GM21528 (cell line): Measurements from ENCODE around the gene SIRPD.

ENCODE experiments used
- ATAC-seq: cut with Tn5 transposase; IDR thresholded peaks from one replicate; pipeline ENCODE4 v1.9.1; 2021; ENCODE audit warnings: mild to moderate bottlenecking, moderate library complexity; ENCODE audit not compliant: unreplicated experiment, low FRiP score

The SIRPD gene

GRCh38 chr20:1539816-1540419 is 17.6 kb downstream of the SIRPD start:
- no peak for ATAC-seq

- ATAC-seq, result no peak
Measured at GRCh38 chr20:1538655-1539054, 18.9 kb downstream of the SIRPD start.

GRCh38 chr20:1537731-1538058 is 19.8 kb downstream of the SIRPD start:
- ATAC-seq, result no peak

GRCh38 chr20:1536893-1537730 is 20.4 kb downstream of the SIRPD start:
- ATAC-seq, result no peak

GRCh38 chr20:1535420-1536175 is 21.9 kb downstream of the SIRPD start:
- peak; percentile 92 for ATAC-seq

GRCh38 chr20:1534526-1534925 is 23.0 kb downstream of the SIRPD start:
- ATAC-seq, result no peak

- no peak for ATAC-seq
Measured at GRCh38 chr20:1533059-1533458, 24.4 kb downstream of the SIRPD start.

GRCh38 chr20:1528811-1529210 is 28.7 kb downstream of the SIRPD start:
- no peak for ATAC-seq

- no peak for ATAC-seq
Measured at GRCh38 chr20:1527923-1528322, 29.6 kb downstream of the SIRPD start.

- no peak for ATAC-seq
Measured at GRCh38 chr20:1526896-1527295, 30.6 kb downstream of the SIRPD start.

- no peak for ATAC-seq
Measured at GRCh38 chr20:1526310-1526709, 31.2 kb downstream of the SIRPD start.

- ATAC-seq, result no peak
Measured at GRCh38 chr20:1524004-1524403, 33.5 kb downstream of the SIRPD start.

- ATAC-seq, result no peak
Measured at GRCh38 chr20:1517010-1517409, 40.5 kb downstream of the SIRPD start.

GRCh38 chr20:1513801-1514200 is 43.7 kb downstream of the SIRPD start:
- ATAC-seq, result no peak

GRCh38 chr20:1509237-1509636 is 48.3 kb downstream of the SIRPD start:
- ATAC-seq, result no peak

- no peak for ATAC-seq
Measured at GRCh38 chr20:1508574-1508973, 48.9 kb downstream of the SIRPD start.

- no peak for ATAC-seq
Measured at GRCh38 chr20:1507276-1507675, 50.2 kb downstream of the SIRPD start.

GRCh38 chr20:1505871-1506270 is 51.6 kb downstream of the SIRPD start:
- no peak for ATAC-seq

GRCh38 chr20:1505361-1505760 is 52.1 kb downstream of the SIRPD start:
- ATAC-seq, result no peak

- peak; percentile 84 for ATAC-seq
Measured at GRCh38 chr20:1503564-1504227, 53.8 kb downstream of the SIRPD start.

- no peak for ATAC-seq
Measured at GRCh38 chr20:1500496-1500895, 57.0 kb downstream of the SIRPD start.
